GM12892 (cell line): ENCODE measurements around the gene LRRC2.
A peak's percentile ranks its signal among the peaks of the same experiment; 100 is the strongest.
"Not testable (repeated sequence)": the region's sequence is repeated elsewhere in the genome, so short reads cannot be mapped to it uniquely, and the experiment has no call there.

Source experiments
- DNase-seq: peaks from one replicate; pipeline ENCODE4 v3.0.0; 2011; ENCODE audit not compliant: insufficient read length
- FAIRE-seq: peaks from 2 replicates; lab custom pipeline; 2011; peaks lifted over from hg19 to GRCh38; lab: Jason Lieb, UNC
- POLR2A ChIP-seq: IDR thresholded peaks from 2 replicates; pipeline ENCODE4 v1.6.1; 2011; ENCODE audit warnings: low read depth, low read length, control low read depth
- POLR2AphosphoS5 ChIP-seq: IDR thresholded peaks from 2 replicates; pipeline ENCODE4 v1.6.1; 2011; ENCODE audit warnings: low read depth, low read length, control low read depth
- TAF1 ChIP-seq: IDR thresholded peaks from 2 replicates; pipeline ENCODE4 v1.6.1; 2011; ENCODE audit warnings: low read depth, mild to moderate bottlenecking, control low read depth, low read length, borderline replicate concordance

Gene LRRC2

GRCh38 chr3:46498916-46499519 lies 67.1 kb downstream of the LRRC2 start:
- FAIRE-seq (no peak), DNase-seq (no peak)
- TF ChIP-seq POLR2AphosphoS5 (no peak), TAF1 (no peak), POLR2A (no peak)

- TF ChIP-seq POLR2AphosphoS5: no peak
- TF ChIP-seq POLR2A: no peak
- no peak for TF ChIP-seq TAF1
- DNase-seq: no peak
- FAIRE-seq: no peak
These were observed 68.4 kb downstream of the LRRC2 start, which contains the start of gene RTP3 for GRCh38 chr3:46497556-46498265. Gene RTP3 (plus strand): TSS chr3:46497976. CDS start chr3:46498063, 87 bp downstream.

- TF ChIP-seq POLR2AphosphoS5: no peak
- no peak for TF ChIP-seq TAF1
- DNase-seq (no peak), FAIRE-seq (peak; percentile 50)
These were observed 69.2 kb downstream of the LRRC2 start for GRCh38 chr3:46496746-46497555.

- TF ChIP-seq TAF1 (no peak), POLR2AphosphoS5 (no peak), POLR2A (no peak)
- DNase-seq (no peak), FAIRE-seq (no peak)
These were observed 70.1 kb downstream of the LRRC2 start for GRCh38 chr3:46495901-46496456.

GRCh38 chr3:46494491-46494890 lies 71.6 kb downstream of the LRRC2 start:
- not testable (repeated sequence) for DNase-seq

GRCh38 chr3:46492890-46493547 lies 73.1 kb downstream of the LRRC2 start:
- DNase-seq: no peak
- FAIRE-seq: no peak
- TF ChIP-seq POLR2A (no peak), TAF1 (no peak), POLR2AphosphoS5 (no peak)

More at GRCh38 chr3:46494491-46494890, 71.6 kb downstream of the LRRC2 start:
- FAIRE-seq: not testable (repeated sequence)

- no peak for TF ChIP-seq POLR2A
- TF ChIP-seq TAF1: no peak
- no peak for TF ChIP-seq POLR2AphosphoS5
- FAIRE-seq (no peak), DNase-seq (no peak)
These were observed 74.7 kb downstream of the LRRC2 start for GRCh38 chr3:46491089-46492070.

GRCh38 chr3:46490338-46491084 lies 75.6 kb downstream of the LRRC2 start:
- no peak for FAIRE-seq
- TF ChIP-seq POLR2A (no peak), POLR2AphosphoS5 (no peak), TAF1 (no peak)
- DNase-seq: no peak

GRCh38 chr3:46489875-46490274 lies 76.2 kb downstream of the LRRC2 start:
- FAIRE-seq: peak; percentile 17

GRCh38 chr3:46489381-46489780 lies 76.7 kb downstream of the LRRC2 start:
- TF ChIP-seq TAF1 (no peak), POLR2A (no peak), POLR2AphosphoS5 (no peak)
- FAIRE-seq: no peak
- no peak for DNase-seq

More at GRCh38 chr3:46489875-46490274, 76.2 kb downstream of the LRRC2 start:
- TF ChIP-seq TAF1: no peak
- TF ChIP-seq POLR2AphosphoS5: no peak
- no peak for TF ChIP-seq POLR2A
- DNase-seq: no peak
